Gastroesophageal sphincter (tissue), 4 donors: ENCODE measurements around the gene CHCHD6. TPM values are rescaled to one million over a fixed set of nuclear protein-coding genes. Genes with fewer than 3 reads are reported as not detected.

ENCODE experiments used
- ATAC-seq: fragments of 150-250 bp; one replicate; pipeline ENCODE4 v1.9.1; 2016; ENCODE audit warnings: mild to moderate bottlenecking, moderate library complexity
- H3K27ac ChIP-seq, 4 donors: fragments of 200-600 bp; sonication (generic) in 3 of 4; 1 replicate in 3 of 4; 2 replicates in 1 of 4; pipeline ENCODE4 v1.5.1; 2016 to 2019
- H3K27me3 ChIP-seq: fragments of 200-600 bp; sonication (generic); one replicate; pipeline ENCODE4 v1.5.1; 2019
- H3K36me3 ChIP-seq, 2 donors: fragments of 200-600 bp; sonication (generic); one replicate each; pipeline ENCODE4 v1.5.1; 2019; ENCODE audit warnings: control low read depth in 1 of 2
- H3K4me1 ChIP-seq, 3 donors: fragments of 200-600 bp; sonication (generic); 1 replicate in 2 of 3; 2 replicates in 1 of 3; pipeline ENCODE4 v1.5.1; 2016 to 2019; ENCODE audit warnings: control low read depth in 2 of 3
- H3K4me3 ChIP-seq, 2 donors: fragments of 200-600 bp; sonication (generic); one replicate each; pipeline ENCODE4 v1.5.1; 2019; ENCODE audit warnings: mild to moderate bottlenecking in 1 of 2, moderate library complexity in 1 of 2
- H3K9me3 ChIP-seq, 3 donors: fragments of 200-600 bp; sonication (generic); one replicate each; pipeline ENCODE4 v1.5.1; 2017 to 2019; ENCODE audit warnings: control low read depth in 2 of 3
- CTCF ChIP-seq, 4 experiments: fragments of 200-600 bp in 2 of 4; fragments of 450-650 bp in 2 of 4; sonication (generic) in 1 of 4; IDR thresholded peaks; one replicate each; pipeline ENCODE4 v1.5.1; 2017 to 2019; ENCODE audit warnings: antibody characterized with exemption in 4 of 4, mild to moderate bottlenecking in 2 of 4, moderate library complexity in 2 of 4
- EP300 ChIP-seq: sonication (generic); formaldehyde crosslinking; IDR thresholded peaks from one replicate; pipeline ENCODE4 v1.6.1; 2017; ENCODE audit warnings: antibody characterized with exemption, mild to moderate bottlenecking
- POLR2A ChIP-seq, 2 donors: fragments of 450-650 bp; IDR thresholded peaks; one replicate each; pipeline ENCODE4 v1.6.1; 2017; ENCODE audit warnings: antibody characterized with exemption in 2 of 2, mild to moderate bottlenecking in 2 of 2, moderate library complexity in 1 of 2
- POLR2AphosphoS5 ChIP-seq: sonication (generic); formaldehyde crosslinking; IDR thresholded peaks from one replicate; pipeline ENCODE4 v1.6.1; 2017; ENCODE audit warnings: antibody characterized with exemption
- WGBS, 2 donors: methylation state at CpG; one replicate each; pipeline ENCODE4 v1.1.5; 2018; ENCODE audit warnings: low coverage in 1 of 2; 5-methylcytosine and 5-hydroxymethylcytosine counted together
- total RNA-seq, 4 donors: library from RNA; depleted of rRNA; stranded (reverse); fragments of >200 nt; gene quantifications; one replicate each; pipeline ENCODE4 v1.1.0, GENCODE V29; 2016

Gene CHCHD6
- total RNA-seq, 4 donors from 2014 or later: 8.5 to 37.2 (median 15.2) TPM

- H3K4me3 ChIP-seq: no peak overlapping the region
- no peak for ATAC-seq
- TF ChIP-seq CTCF (IDR thresholded peaks at IDR 0.05) (no peak), EP300 (no peak), POLR2A (IDR thresholded peaks at IDR 0.05) (no peak), POLR2AphosphoS5 (no peak)
- no peak overlapping the region for H3K27ac ChIP-seq
- H3K36me3 ChIP-seq: peaks cover 0 to 17% of the 10 kb centered on the region in 2 donors
- H3K27me3 ChIP-seq: no peaks in the 10 kb centered on the region
- H3K9me3 ChIP-seq: no peaks in the 10 kb centered on the region
- H3K4me1 ChIP-seq: no peaks in the 10 kb centered on the region
These were observed 59.0 kb downstream of the CHCHD6 start for GRCh38 chr3:126763035-126763434.

- 89% methylated on average over 9 to 16 of the region's 17 CpGs for WGBS, 2 donors
- ATAC-seq: no peak
- no peaks in the 10 kb centered on the region for H3K27me3 ChIP-seq
These were observed 61.4 kb downstream of the CHCHD6 start for GRCh38 chr3:126765187-126766069.

GRCh38 chr3:126766653-126767052, 62.6 kb downstream of the CHCHD6 start:
- no peak for ATAC-seq
- Histone ChIP-seq H3K4me3 (no peak overlapping the region), H3K9me3 (no peaks in the 10 kb centered on the region), H3K36me3 (peaks cover 0 to 17% of the 10 kb centered on the region in 2 donors), H3K27ac (no peak overlapping the region), H3K27me3 (no peaks in the 10 kb centered on the region), H3K4me1 (no peaks in the 10 kb centered on the region)
- TF ChIP-seq POLR2A (IDR thresholded peaks at IDR 0.05) (no peak), POLR2AphosphoS5 (no peak)
- WGBS, 2 donors: 96% methylated on average over 4 of the region's 7 CpGs; no CpG with 5 or more reads in 1 of the 2 donors

More at GRCh38 chr3:126765187-126766069, 61.4 kb downstream of the CHCHD6 start:
- H3K4me3 ChIP-seq: no peak overlapping the region
- H3K9me3 ChIP-seq: no peaks in the 10 kb centered on the region
- TF ChIP-seq EP300: no peak
- peaks cover 0 to 17% of the 10 kb centered on the region in 2 donors for H3K36me3 ChIP-seq
- H3K4me1 ChIP-seq: no peaks in the 10 kb centered on the region
- no peak overlapping the region for H3K27ac ChIP-seq

- no peak for ATAC-seq
- Histone ChIP-seq H3K27ac (no peak overlapping the region), H3K9me3 (no peaks in the 10 kb centered on the region), H3K4me1 (no peaks in the 10 kb centered on the region), H3K36me3 (peaks cover 0 to 17% of the 10 kb centered on the region in 2 donors), H3K27me3 (no peaks in the 10 kb centered on the region), H3K4me3 (no peak overlapping the region)
- TF ChIP-seq EP300: no peak
- TF ChIP-seq CTCF (IDR thresholded peaks at IDR 0.05): no peak
- TF ChIP-seq POLR2AphosphoS5: no peak
- no peak for TF ChIP-seq POLR2A (IDR thresholded peaks at IDR 0.05)
- WGBS, 2 donors: 97 to 100% methylated on average over 3 of the region's 3 CpGs
These were observed 64.9 kb downstream of the CHCHD6 start for GRCh38 chr3:126768903-126769302.

- no peaks in the 10 kb centered on the region for H3K4me1 ChIP-seq
- H3K4me3 ChIP-seq: no peak overlapping the region
- no peaks in the 10 kb centered on the region for H3K27me3 ChIP-seq
- H3K27ac ChIP-seq: no peak overlapping the region
- no peak for ATAC-seq
- no peak for TF ChIP-seq EP300
- TF ChIP-seq CTCF (IDR thresholded peaks at IDR 0.05): no peak
- TF ChIP-seq POLR2A (IDR thresholded peaks at IDR 0.05): no peak
- TF ChIP-seq POLR2AphosphoS5: no peak
- peaks cover 0 to 17% of the 10 kb centered on the region in 2 donors for H3K36me3 ChIP-seq
- no peaks in the 10 kb centered on the region for H3K9me3 ChIP-seq
These were observed 66.1 kb downstream of the CHCHD6 start for GRCh38 chr3:126770096-126770495.

- Histone ChIP-seq H3K27me3 (no peaks in the 10 kb centered on the region), H3K4me1 (no peaks in the 10 kb centered on the region), H3K4me3 (no peak overlapping the region), H3K27ac (no peak overlapping the region), H3K9me3 (no peaks in the 10 kb centered on the region), H3K36me3 (no peaks in the 10 kb centered on the region)
- 73 to 96% methylated on average over 2 to 5 of the region's 5 CpGs for WGBS, 2 donors
- no peak for TF ChIP-seq POLR2A (IDR thresholded peaks at IDR 0.05)
- ATAC-seq: no peak
These were observed 69.1 kb downstream of the CHCHD6 start for GRCh38 chr3:126773167-126773566.
